ENCODE results near the gene ADIPOR2. TPM values are rescaled to one million over a fixed set of nuclear protein-coding genes. Genes with fewer than 3 reads are reported as not detected.

The ADIPOR2 gene
- total and polyA plus RNA-seq, 3 donors from 2014 or later = 70.6 to 78.3 (median 75.1) TPM

DNA sequence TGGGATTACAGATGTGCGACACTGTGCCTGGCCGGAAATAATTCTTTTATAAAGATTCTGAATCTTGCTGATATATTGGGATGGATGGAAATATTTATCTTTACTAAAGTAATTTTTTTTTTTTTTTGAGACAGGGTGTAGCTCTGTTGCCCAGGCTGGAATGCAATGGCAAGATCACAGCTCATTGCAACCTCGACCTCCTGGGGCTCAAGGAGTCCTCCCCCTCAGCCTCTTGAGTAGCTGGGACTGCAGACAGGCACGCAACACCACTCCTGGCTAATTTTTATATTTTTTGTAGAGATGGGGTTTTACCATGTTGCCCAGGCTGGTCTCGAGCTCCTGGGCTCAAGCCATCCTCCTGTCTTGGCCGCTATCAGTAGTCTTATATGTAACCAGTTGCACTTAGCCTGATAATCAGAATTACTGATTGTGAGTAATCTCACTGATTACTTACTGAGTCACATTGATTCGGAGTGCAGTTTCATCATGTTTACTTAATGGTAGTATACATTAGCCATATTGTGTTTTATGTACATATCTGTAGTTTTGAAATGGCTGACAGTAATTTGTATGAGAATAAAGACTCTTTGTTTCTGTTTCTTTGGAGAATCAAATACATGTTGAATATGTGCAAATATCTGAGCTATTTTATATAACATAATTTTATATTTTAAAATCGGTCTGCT lies 79.1 kb downstream of the ADIPOR2 start:
- intact Hi-C loops (cut with DNase I; ENCODE audit: low total_unique reads) = no loop called here
- WGBS, 2 donors = 71 to 85% methylated on average over 8 of the region's 8 CpGs
- Histone ChIP-seq H3K27me3 (no peaks in the 10 kb centered on the region), H3K4me1 (peaks cover 7% of the 10 kb centered on the region), H3K9me3 (no peaks in the 10 kb centered on the region), H3K36me3 (ENCODE audit: low read depth, missing control alignments) (no peaks in the 10 kb centered on the region), H3K4me3 (no peak overlapping the region), H3K27ac (no peak overlapping the region)
- no peak for DNase-seq
- TF ChIP-seq POLR2A (IDR thresholded peaks at IDR 0.05) = no peak
- TF ChIP-seq, protein P1, sequence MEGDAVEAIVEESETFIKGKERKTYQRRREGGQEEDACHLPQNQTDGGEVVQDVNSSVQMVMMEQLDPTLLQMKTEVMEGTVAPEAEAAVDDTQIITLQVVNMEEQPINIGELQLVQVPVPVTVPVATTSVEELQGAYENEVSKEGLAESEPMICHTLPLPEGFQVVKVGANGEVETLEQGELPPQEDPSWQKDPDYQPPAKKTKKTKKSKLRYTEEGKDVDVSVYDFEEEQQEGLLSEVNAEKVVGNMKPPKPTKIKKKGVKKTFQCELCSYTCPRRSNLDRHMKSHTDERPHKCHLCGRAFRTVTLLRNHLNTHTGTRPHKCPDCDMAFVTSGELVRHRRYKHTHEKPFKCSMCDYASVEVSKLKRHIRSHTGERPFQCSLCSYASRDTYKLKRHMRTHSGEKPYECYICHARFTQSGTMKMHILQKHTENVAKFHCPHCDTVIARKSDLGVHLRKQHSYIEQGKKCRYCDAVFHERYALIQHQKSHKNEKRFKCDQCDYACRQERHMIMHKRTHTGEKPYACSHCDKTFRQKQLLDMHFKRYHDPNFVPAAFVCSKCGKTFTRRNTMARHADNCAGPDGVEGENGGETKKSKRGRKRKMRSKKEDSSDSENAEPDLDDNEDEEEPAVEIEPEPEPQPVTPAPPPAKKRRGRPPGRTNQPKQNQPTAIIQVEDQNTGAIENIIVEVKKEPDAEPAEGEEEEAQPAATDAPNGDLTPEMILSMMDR (IDR thresholded peaks at IDR 0.05) = no peak

DNA sequence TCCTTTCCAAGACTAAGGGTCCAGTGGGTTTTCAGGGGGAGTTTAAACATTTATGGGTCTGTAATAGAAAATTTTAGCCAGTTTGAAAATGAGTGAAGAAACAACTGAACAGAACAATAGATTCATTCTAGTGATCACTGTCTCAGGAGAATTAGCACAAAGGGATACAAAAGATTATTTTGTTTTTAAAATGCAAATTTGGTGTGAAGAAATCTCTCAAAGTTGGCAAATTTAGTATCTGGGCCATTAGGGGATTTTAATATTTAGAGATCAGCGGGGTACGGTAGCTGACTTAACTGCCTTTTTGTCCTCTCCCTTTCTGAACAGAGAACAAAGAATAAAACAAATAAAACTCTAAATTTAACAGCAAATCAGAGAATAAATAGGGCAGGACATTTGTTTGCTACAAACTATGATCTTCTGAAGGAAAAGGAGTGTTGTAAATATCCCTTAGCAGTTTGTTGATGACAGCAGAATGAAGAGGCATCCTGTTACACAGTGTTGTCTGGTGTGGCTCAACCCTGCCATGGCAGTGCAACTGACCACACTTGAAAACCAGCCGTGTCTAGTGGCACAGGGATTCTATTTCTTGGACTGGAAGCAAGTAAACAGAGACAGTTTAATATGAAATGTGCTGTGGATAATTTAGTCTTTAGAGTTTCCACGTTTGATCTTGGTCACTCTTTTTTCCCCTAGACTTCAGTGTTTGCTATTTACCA lies 83.2 kb downstream of the ADIPOR2 start:
- Histone ChIP-seq H3K27ac (peak overlapping the region; percentile 33 to 63), H3K36me3 (ENCODE audit: low read depth, missing control alignments) (no peaks in the 10 kb centered on the region), H3K27me3 (no peaks in the 10 kb centered on the region), H3K4me3 (no peak overlapping the region), H3K9me3 (no peaks in the 10 kb centered on the region), H3K4me1 (peaks cover 7% of the 10 kb centered on the region)
- no peak for DNase-seq
- WGBS, 2 donors = 38 to 53% methylated on average over 4 of the region's 4 CpGs
- TF ChIP-seq, protein P1 (IDR thresholded peaks at IDR 0.05) = no peak
- TF ChIP-seq POLR2A (IDR thresholded peaks at IDR 0.05) = no peak
- intact Hi-C loops (cut with DNase I; ENCODE audit: low total_unique reads) = no loop called here

DNA sequence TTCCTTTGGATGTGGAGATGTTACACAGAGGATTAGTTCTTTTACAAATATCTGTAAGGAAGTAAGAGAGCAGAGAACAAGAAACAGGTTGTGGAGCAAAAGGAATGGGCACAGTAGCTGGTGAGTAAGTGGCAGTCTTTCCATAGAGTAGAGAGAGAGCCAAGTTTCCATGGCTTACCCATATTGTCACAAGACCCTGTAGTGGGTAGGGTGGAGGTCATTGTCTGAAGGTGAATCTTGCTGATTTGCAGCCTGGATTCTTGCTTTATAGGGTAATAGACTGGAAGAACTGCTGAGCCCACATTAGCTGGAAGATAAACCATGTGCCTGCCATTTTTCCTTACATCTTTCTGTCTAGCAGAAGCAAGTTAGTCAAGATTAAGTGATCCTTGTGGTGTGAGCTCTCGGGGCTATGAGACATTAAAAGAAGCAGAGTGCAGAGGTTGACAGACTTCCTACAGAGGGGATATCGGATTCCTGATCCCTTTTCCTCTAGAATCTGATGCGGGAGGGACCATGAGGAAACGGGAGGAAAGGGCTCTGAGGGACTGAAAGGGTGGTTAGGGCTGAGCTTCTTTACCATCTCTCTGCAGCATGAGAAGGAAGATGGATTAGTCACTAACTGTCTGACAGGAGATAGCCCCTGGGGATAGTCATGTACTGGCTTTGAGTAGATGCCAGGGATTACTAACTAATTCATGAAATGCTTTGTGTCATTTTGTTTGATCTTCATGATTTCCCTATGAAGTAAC lies 85.5 kb downstream of the ADIPOR2 start:
- Histone ChIP-seq H3K27ac (no peak overlapping the region), H3K36me3 (ENCODE audit: low read depth, missing control alignments) (no peaks in the 10 kb centered on the region), H3K4me3 (no peak overlapping the region), H3K27me3 (no peaks in the 10 kb centered on the region), H3K9me3 (no peaks in the 10 kb centered on the region), H3K4me1 (peaks cover 16% of the 10 kb centered on the region)
- WGBS, 2 donors = 82% methylated on average over 4 of the region's 4 CpGs
- no peak for TF ChIP-seq POLR2A (IDR thresholded peaks at IDR 0.05)
- TF ChIP-seq, protein P1 (IDR thresholded peaks at IDR 0.05) = no peak
- DNase-seq = no peak
- intact Hi-C loops (cut with DNase I; ENCODE audit: low total_unique reads) = no loop called here

DNA sequence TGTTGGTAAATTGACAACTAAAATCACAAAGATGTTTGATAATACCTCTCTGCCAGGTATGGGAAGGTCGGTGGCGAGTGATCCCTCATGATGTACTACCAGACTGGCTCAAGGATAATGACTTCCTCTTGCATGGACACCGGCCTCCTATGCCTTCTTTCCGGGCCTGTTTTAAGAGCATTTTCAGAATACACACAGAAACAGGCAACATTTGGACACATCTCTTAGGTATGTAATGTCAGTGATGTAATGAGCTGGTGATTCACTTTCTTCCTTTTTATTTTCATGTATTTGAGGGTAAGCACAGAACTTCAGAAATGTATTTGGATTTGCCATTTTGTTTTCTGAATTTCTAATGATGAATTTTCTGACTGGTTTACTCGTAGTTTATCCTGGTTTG lies 86.9 kb downstream of the ADIPOR2 start:
- WGBS, 2 donors = 93 to 96% methylated on average over 5 of the region's 5 CpGs
- Histone ChIP-seq H3K27ac (no peak overlapping the region), H3K4me1 (peaks cover 20% of the 10 kb centered on the region), H3K27me3 (no peaks in the 10 kb centered on the region), H3K36me3 (ENCODE audit: low read depth, missing control alignments) (no peaks in the 10 kb centered on the region), H3K4me3 (no peak overlapping the region), H3K9me3 (no peaks in the 10 kb centered on the region)
- TF ChIP-seq, protein P1 (IDR thresholded peaks at IDR 0.05) = no peak
- no peak for TF ChIP-seq POLR2A (IDR thresholded peaks at IDR 0.05)
- DNase-seq = no peak
- intact Hi-C loops (cut with DNase I; ENCODE audit: low total_unique reads) = no loop called here

Measured in testis (tissue), 3 donors.